ENCODE results near the gene PPIAL4G.
"Not testable (repeated sequence)": the region's sequence is repeated elsewhere in the genome, so short reads cannot be mapped to it uniquely, and the experiment has no call there.

PPIAL4G gene

DNA sequence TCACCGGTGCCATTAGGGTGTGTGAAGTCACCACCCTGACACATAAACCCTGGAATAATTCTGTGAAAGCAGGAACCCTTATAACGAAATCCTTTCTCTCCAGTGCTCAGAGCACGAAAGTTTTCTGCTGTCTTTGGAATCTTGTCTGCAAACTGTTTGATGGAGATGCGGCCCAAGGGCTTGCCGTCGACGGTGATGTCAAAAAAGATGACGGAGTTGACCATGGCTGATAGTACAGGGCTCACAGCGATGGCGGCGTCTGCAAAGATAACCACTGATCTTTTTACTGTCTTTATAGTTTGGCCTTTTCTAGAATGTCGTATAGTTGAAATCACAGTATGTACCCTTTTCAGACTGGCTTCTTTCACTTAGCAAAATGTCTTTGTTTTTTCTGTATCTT, at the start of gene PPIAL4G:
PPIAL4G (minus strand) TSS at position 274 of the 400 bp plus-strand sequence; CDS start at position 224, 50 bp downstream.
- not testable (repeated sequence) for DNase-seq

DNA sequence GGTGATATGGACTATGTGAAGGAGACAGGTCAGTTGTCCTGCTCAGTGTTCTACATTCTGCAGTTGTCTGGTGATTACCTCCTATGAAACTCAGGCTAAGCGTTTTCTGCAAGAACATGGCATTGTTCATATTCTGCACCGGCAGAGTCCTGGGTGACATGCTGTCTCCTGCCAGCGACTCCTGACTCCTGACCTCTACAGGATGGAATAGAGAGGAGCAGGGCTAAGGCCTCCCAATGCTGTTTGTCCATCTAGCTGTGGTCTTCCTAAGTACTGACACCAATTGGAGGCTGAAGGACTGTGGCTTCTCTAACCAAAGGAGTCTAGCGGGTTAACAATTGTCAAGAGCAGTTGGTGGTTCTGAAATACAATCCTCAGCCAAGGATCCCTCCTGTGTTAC, 49.1 kb upstream of the PPIAL4G start:
- not testable (repeated sequence) for DNase-seq

DNA sequence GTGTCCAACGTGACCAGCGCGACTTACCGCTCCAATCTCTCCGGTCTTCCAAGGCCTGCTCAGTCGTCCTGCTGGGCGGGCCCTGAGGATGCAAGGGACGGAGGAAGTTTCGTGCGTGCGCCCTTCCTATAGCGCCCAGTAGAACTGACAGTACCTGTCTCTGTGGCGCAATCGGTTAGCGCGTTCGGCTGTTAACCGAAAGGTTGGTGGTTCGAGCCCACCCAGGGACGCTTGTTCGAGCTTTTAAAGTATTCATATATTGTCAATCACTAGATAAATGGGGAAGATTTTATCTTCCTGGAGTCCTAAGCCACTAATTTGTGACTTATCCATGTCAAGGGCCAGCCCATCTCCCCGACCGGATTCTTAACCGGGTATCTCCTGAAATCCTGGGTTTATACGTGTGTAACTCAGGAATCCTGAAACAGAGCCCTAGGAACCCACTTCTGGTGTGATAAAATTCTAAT, 46.0 kb upstream of the PPIAL4G start:
- peak; percentile 45 for DNase-seq

DNA sequence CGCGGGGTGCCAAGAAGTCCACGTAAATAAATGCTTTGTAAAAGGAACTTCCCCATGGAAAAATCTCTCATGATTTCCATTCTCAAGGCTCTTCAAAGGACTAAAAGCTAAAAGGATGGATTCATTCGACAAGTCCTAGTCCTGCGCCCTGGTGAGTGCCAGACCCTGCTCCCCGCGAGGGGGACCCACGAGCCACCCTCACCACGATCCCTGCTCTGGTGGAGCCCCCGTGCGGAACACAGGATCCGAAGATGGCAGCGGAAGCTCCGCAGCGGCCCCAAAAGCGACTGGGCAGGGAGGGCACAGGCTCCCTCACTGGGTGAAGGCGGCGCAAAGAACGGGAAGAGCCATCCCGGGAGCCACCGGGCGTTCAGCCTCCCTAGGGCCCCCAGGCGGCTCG, 45.5 kb upstream of the PPIAL4G start:
- DNase-seq: not testable (repeated sequence)

DNA sequence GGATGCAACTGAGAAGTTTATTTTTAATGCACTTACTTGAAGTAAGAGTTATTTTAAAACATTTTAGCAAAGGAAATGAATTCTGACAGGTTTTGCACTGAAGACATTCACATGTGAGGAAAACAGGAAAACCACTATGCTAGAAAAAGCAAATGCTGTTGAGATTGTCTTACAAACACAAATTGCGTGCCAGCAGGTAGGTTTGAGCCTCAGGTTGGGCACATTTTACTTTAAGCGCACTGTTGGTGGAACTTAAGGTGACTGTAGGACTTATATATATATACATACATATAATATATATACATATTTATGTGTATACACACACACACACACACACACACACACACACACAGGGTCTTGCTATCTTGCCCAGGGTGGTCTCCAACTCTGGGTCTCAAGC, 43.5 kb upstream of the PPIAL4G start:
- not testable (repeated sequence) for DNase-seq

DNA sequence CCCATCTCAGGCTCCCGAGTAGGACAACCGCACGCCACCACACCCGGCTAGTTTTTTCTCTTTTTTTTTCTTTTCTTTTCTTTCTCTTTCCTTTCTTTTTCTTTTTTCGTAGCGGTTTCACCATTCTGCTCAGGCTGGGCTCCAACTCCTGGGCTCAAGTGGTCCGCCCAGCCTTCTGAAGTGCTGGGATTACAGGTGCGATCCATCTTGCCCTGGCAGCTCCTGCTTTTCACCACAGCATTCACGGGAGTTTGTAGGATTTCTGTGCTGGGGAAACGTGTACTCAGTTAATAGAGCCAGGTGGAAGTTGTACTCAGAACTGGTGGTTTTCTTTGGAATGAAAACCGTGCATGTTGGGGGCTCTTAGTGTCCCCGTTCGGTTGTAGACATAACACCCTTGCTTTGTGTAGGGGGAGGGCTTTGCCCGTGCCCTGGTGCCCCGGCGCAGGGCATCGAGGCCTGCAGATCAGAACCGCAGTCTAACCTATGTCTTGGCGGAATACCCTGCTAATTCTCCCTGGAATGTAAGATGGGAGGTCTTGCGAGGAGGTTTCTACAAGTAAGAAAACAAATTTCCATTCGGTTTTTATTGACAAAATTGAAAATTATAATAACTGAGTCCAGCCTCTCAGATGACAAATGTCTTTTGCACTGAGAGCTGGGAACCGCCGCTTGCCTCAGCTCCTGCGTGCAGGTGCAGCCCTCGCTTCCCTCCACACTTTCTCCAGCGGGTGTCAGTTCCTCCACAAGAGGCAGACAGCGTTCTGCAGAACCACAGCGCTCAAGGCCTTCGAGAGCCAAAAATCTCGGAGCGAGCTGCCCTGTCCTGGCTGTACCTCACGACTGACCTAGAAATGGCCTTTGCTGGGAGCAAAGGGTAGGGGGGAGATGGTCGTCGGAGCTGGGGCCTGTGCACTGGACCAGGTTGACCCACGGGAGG, 40.4 kb upstream of the PPIAL4G start:
- not testable (repeated sequence) for DNase-seq

DNA sequence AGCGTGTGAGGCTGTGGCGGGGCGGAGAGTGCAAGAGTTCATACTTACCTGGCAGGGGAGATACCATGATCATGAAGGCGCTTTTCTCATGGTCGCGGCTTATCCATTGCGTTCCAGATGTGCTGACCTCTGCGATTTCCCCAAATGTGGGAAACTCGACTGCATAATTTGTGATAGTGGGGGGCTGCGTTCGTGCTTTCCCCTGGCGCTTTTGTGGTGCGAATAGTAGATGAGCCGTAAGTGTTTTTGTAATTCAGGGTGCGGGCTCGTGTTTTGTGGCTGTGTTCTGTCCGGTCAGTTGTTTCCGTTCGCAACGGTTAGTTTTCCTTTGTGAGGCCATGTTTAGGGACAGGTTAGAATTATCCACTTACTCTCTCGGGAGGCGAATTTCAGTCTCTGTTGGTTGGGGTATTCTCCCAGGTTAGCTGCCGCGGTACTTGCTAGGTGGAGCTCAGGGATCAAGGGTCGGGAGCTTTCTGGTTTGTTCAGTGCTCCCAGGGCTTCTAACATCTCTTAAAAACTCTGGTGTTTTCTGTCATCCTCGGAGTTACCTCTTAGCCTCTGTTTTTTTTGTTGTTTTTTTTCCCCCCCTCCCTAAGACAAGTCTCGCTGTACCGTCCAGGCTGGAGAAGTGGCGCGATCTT, 39.6 kb upstream of the PPIAL4G start:
- DNase-seq: peak; percentile 99

DNA sequence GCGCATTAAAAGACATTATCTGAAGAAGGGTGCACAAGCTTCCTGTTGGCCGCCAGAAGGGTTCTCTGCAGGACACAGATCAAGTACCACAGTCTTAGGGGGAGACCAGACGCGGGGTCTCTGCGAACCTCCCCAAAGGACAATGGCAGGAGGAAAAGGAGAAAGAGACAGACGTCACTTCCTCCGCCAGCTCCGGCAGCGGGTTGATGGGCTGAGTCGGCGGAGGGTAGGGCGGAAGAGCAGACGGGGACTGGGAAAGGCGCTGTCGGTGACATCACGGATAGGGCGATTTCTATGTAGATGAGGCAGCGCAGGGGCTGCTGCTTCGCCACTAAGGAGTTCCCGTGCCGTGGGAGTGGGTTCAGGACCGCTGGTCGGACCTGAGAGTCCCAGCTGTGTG, 39.0 kb upstream of the PPIAL4G start:
- DNase-seq: peak; percentile 59

DNA sequence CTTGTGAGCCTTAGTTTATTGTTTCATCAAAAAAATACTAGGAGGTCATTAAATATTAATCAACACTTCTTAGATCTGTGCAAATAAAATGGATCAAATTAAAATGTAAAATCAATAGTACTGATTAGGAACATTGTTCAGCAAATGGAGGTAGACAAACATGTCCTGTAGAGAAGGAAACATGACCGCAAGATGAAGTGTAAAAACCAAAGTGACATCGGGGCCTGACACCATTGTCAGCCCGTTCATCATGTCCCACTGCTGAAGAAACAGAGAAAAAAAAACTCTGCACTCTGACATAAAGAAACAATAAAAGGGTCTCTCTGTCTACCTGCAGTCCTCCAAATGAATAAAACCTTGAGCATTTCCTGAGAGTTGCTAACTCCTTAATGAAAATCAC, 31.2 kb upstream of the PPIAL4G start:
- DNase-seq: not testable (repeated sequence)

DNA sequence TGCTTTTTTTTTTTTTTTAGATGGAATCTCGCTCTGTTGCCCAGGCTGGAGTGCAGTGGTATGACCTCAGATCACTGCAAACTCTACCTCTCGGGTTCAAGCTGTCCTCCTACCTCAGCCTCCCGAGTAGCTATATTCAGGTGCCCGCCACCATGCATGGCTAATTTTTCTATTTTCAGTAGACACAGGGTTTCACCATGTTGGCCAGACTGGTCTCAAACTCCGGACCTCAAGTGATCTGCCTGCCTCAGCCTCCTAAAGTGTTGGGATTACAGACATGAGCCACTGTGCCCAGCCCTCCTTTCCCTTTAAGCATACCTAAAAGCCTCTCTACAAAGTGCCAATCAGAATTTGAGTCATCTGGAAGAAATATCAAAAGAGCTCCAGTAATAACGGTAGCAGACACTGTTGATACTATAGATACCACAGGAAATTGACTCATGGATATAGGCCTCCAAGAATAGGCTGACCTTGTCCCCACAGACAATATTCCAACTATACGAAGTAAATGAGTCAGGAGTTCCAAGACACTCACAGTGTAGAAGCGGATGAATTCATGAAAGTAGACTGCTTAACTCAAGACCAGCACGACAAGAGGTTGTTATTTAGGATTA, 29.6 kb upstream of the PPIAL4G start:
- DNase-seq: not testable (repeated sequence)

DNA sequence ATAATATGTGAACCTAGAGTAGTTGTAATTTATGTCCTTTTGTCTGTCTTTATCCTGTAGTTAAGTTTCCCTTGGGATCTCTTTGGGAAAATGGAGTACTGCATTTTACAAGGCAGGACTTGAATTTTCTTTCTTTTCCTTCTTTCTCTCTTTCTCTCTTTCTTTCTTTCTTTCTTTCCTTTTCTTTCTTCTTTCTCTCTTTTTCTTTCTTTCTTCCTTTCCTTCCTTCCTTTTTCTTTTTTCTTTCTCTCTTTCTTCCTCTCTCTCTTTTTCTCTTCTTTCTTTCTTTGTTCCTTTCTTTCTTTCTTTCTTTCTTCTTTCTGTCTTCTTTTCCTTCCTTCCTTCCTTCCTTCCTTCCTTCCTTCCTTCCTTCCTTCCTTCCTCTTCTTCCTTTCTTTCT, 10.8 kb upstream of the PPIAL4G start:
- DNase-seq: not testable (repeated sequence)

DNA sequence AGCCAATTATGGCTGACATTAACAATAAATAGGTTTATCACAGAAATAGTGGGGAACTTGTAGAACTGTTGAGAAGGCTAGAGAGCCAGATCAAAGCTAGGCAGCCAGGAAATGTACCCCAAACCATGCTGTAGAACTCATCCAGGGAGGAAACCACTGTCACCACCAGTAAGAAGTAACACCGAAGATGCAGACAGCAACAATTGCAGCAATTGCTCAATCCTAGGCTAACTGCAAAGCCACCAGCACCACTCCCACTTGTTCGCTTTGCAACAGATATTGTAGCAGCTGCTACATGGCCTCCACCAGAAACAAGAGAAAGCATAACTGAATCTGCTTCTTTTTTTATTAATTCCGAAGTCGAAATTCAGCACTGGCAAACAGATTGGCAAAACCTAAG, 2.0 kb downstream of the PPIAL4G start:
- not testable (repeated sequence) for DNase-seq

DNA sequence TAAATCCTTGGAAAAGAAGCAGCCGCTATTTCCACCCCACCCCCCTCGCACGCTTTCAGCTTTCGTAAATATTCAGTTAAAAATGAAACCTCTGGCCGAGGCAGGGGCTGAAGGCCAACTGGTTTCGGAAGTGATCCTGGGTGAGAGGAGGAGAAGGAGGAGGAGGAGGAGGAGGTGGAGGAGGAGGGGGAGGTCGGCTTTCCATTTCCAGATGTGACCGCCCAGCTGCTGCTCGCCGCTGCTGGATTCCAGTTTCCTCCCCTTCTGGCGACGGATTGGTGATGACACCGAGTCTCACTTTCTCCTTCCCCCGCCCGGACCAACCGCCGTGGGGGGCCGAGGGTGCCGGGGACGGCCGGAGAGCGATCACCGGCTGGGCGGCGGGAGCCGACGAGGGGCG, 23.4 kb downstream of the PPIAL4G start:
- not testable (repeated sequence) for DNase-seq

DNA sequence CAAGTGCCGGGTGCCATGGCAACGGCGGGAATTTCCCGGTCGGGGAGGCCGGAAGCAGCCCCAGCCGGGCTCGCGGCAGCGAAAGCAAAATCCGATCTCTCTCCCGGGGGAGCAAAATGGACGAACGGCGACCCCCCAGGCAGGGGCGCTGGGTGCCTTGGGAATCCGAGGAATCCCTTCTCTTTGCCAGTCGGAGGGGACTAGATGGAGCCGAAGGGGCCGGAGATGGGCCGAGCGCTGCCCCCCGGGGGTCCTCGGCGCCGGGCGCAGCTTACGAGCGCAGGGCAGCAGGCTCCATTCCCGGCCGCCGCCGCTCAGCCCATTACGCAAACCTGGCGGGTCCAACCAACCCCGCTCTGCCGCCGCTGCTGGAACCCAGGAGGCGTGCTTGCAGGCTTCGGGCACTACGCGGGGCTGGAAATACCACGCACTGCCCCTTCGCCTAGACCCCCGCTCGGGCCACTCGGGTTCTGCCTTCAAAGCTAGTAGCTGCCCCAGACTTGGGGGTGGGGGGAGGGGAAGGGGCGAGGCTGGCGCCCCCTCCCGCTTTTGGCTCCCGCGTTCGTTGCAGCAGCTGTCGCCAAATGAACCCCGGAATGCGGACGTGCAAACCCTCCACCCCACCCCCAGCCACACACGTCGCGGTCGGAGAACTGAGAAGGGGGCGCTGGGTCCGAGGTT, 24.1 kb downstream of the PPIAL4G start:
- not testable (repeated sequence) for DNase-seq

DNA sequence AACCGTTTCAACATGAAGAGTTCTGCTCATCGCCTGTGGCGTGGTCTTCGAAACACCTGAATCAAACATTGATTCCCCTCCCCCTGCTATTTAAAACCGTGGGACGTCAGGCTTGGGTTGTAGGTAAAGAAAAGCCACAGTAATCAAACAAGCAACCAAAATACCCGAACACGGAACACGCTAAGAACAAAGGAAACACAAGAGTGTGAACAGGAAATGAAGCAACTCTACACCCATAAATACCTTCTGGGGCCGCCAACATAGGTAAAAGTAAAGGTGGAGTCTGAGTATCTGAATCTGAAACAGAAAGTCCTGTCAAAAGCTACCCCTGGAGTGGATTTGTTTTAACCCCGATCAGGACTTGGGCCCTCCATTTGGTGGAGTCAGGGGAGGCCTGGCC, 24.7 kb downstream of the PPIAL4G start:
- DNase-seq: not testable (repeated sequence)

DNA sequence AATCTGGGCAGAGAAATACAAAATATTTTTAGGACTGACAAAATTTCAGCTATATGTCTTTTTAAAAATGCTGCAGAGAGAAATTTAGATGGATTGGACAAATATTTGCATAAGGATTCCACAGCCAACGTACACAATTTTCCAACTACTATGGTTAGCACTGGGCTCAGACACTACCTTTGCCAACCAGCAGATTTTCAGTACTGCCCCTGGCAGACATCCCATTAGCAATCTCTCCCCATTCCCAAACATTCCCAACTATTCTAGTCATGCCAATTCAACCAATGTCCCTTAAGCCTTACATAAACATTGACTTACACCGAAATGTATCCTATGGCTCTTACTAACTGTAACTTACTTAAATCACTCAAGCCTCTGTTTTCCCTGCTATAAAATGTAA, 30.3 kb downstream of the PPIAL4G start:
- not testable (repeated sequence) for DNase-seq

DNA sequence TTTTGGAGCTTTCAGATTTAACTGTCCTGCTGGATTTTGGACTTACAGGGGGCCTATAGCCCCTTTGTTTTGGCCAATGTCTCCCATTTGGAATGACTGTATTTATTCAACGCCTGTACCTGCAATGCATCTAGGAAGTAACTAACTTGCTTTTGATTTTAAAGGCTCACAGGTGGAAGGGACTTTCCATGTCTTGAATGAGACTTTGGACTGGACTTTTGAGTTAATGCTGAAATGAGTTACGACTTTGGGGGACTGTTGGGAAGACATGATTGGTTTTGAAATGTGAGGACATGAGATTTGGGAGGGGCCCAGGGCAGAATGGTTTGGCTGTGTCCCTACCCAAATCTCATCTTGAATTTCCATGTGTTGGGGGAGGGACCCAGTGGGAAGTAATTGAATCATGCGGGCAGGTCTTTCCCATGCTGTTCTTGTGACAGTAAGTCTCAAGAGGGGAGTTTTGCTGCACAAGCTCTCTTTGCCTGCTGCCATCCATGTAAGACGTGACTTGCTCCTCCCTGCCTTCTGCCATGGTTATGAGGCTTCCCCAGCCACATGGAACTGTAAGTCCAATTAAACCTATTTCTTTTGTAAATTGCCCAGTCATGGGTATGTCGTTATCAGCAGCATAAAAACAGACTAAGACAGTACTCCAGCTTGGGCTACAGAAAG, 43.3 kb downstream of the PPIAL4G start:
- DNase-seq: not testable (repeated sequence)

DNA sequence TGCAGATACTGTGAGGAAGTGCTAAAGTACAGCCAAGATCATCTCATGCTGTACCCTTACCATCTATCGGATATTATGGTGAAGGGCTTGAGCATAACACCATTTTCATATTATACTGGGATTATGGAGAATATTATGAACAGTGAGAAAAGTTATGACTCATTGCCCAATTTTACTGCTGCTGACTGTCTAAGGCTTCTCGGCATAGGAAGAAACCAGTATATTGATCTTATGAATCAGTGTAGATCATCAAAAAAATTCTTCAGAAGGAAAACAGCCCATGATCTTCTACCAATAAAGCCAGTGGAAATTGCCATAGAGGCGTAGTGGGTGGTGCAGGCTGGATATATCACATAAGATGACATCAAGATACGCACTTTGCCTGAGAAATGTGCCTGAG, 47.7 kb downstream of the PPIAL4G start:
- no peak for DNase-seq

DNA sequence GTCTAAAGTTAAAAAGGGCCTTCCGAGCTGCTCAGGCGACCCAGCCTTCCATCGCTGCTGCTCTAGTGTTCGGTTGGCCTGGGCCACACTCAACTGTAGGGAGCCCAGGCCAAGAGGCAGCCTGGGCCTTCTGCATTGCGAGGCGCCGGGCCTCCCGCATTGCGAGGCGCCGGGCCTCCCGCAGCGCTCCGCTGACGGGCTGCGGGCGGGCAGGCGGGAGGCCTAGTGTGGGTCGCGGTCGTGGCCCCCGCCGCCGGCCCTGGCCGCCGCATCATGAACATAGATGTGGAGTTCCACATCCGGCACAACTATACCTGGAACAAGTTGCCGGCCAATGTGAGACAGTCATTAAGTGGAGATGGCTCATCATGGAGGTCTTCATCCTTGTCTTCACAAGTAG, 48.3 kb downstream of the PPIAL4G start:
- DNase-seq: no peak

DNA sequence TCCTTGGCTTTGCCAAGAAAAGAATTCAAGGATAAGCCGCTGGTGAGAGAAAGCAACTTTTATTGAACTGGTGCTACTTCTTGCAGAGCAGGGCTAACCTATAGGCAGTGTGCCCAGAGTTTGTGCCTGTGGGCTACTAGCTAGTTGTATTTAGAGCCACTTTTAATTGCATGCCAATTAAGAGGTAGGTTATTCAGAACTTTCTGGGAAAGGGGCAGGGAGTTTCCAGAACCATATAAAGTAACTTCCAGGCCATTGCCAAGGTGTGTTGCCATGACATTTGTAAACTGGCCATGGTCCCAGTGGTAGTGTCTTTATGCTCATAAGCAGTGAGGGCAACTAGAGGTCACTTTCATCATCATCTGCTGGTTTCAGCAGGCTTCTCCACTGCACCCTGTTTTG, 50.2 kb downstream of the PPIAL4G start:
- DNase-seq: not testable (repeated sequence)
